ENCODE data around the gene TBL3. TPM values are rescaled to one million over a fixed set of nuclear protein-coding genes. Genes with fewer than 3 reads are reported as not detected.

The TBL3 gene
- total RNA-seq (2021; fragmentation: NEBNext Ultra II Directional; extraction: Animal tissue kit (Norgen Biotek cat#: 25700)), result 65.8 and 66.8 TPM in 2 replicates
- polyA plus RNA-seq (2011; rRNA removed), result 137 and 159 TPM in 2 replicates
- 103 TPM for polyA plus RNA-seq (2011; cell fraction: cytosol; rRNA removed)
- 173 TPM for polyA plus RNA-seq (2011; cell fraction: nucleus; rRNA removed)
- polyA plus RNA-seq (2012, experiment 1 of 2), result 37.5 to 87.9 TPM (median 82.0 TPM) in 4 replicates
- 92.8 TPM for polyA plus RNA-seq (2012, experiment 2 of 2)
- 36.0 TPM for polyA plus RNA-seq (2013, experiment 1 of 2)
- polyA plus RNA-seq (2013, experiment 2 of 2), result 28.1 TPM
- polyA minus RNA-seq (2011; rRNA and poly(A)+ RNA removed), result 59.1 and 71.8 TPM in 2 replicates
- 62.5 TPM for polyA minus RNA-seq (2011; cell fraction: cytosol; rRNA and poly(A)+ RNA removed)
- polyA minus RNA-seq (2011; cell fraction: nucleus; rRNA and poly(A)+ RNA removed), result 75.9 TPM
- long read RNA-seq, experiment 1, full-length matches to known transcripts, result 19 of 64 reads
- long read RNA-seq, experiment 1, partial matches to known transcripts, result 37 of 64 reads
- long read RNA-seq, experiment 1, other reads (novel, unspliced or antisense), result 8 of 64 reads
- long read RNA-seq, experiment 2, full-length matches to known transcripts, result 6 of 8 reads
- long read RNA-seq, experiment 2, partial matches to known transcripts, result 1 of 8 reads
- long read RNA-seq, experiment 2, other reads (novel, unspliced or antisense), result 1 of 8 reads

GRCh38 chr16:1971796-1972489 is at the start of gene TBL3:
TSS of gene TBL3 (plus strand) at chr16:1972053. CDS start at chr16:1972165, 112 bp downstream.
- Histone ChIP-seq H2AK5ac (ENCODE audit: low read depth, low read length) (no peak within 1 kb of the TSS), H3K4ac (replicated peaks; ENCODE audit: insufficient read length, low read depth, low read length) (peak within 1 kb of the TSS; percentile 6), H2BK15ac (ENCODE audit: low read length) (no peak within 1 kb of the TSS), H2BK5ac (ENCODE audit: low read depth, low read length) (peak within 1 kb of the TSS; percentile 95), H3K79me1 (ENCODE audit: low read depth, low read length) (peaks cover 12% of the 10 kb centered on the region; the same call in 1 of the 2 replicates), H3K56ac (replicated peaks; ENCODE audit: insufficient read length, low read depth, low read length) (peak within 1 kb of the TSS; percentile 97), H4K5ac (ENCODE audit: insufficient read length, low read depth, low read length) (peak within 1 kb of the TSS; percentile 86), H2BK120ac (replicated peaks; ENCODE audit: low read depth, low read length) (peak within 1 kb of the TSS; percentile 87), H3K4me1 (replicated peaks in 1 of 4; ENCODE audit: control insufficient read depth in 3 of 4, insufficient read depth in 4 of 4, low read length in 3 of 4) (peaks cover 0 to 6% (median 5%) of the 10 kb centered on the region in 4 experiments; a peak in 5 of 7 replicates), H3K79me2 (ENCODE audit: control insufficient read depth in 1 of 2, insufficient read depth in 2 of 2, low read length in 2 of 2) (peaks cover 3 to 16% of the 10 kb centered on the region in 2 experiments; a peak in 2 of 4 replicates), H2BK12ac (ENCODE audit: low read depth, low read length) (peak within 1 kb of the TSS; percentile 95; the same call in 1 of the 2 replicates), H3K14ac (ENCODE audit: insufficient read length) (no peak within 1 kb of the TSS), H3K9me3 (ENCODE audit: insufficient read depth in 2 of 2, low read depth in 1 of 2, low read length in 1 of 2) (no peaks in the 10 kb centered on the region), H3K36me3 (ENCODE audit: control insufficient read depth in 2 of 4, insufficient read depth in 4 of 4, low read length in 3 of 4) (peaks cover 10 to 23% (median 18%) of the 10 kb centered on the region in 4 experiments; a peak in 7 of 8 replicates), H4K91ac (replicated peaks; ENCODE audit: insufficient read length, low read length) (peak within 1 kb of the TSS; percentile 95), H3K27ac (ENCODE audit: low read depth, low read length) (peak within 1 kb of the TSS; percentile 44; the same call in 1 of the 2 replicates), H2BK20ac (ENCODE audit: low read length) (peak within 1 kb of the TSS; percentile 43; the same call in 1 of the 2 replicates), H3K27me3 (replicated peaks in 1 of 4; ENCODE audit: control insufficient read depth in 3 of 4, extremely low read depth in 1 of 4, insufficient read depth in 3 of 4, low read length in 3 of 4) (no peaks in the 10 kb centered on the region), H3K9ac (replicated peaks in 1 of 4; ENCODE audit: extremely low read depth in 1 of 4, low read depth in 3 of 4, low read length in 3 of 4) (peak within 1 kb of the TSS; percentile 78 to 90 (median 84)), H3K23ac (ENCODE audit: insufficient read length) (no peak within 1 kb of the TSS), H3K4me2 (ENCODE audit: insufficient read depth in 1 of 2, low read depth in 2 of 2, low read length in 2 of 2) (peak within 1 kb of the TSS; percentile 95), H3K18ac (ENCODE audit: extremely low read depth, low read length) (peak within 1 kb of the TSS; percentile 99), H4K8ac (ENCODE audit: extremely low read depth, insufficient read depth, low read length) (peak within 1 kb of the TSS; percentile 95), H3K4me3 (ENCODE audit: extremely low read depth in 1 of 4, insufficient read depth in 2 of 4, low read depth in 3 of 4, low read length in 4 of 4) (peak within 1 kb of the TSS; percentile 83 to 93 (median 89)), H4K20me1 (replicated peaks in 1 of 2; ENCODE audit: control insufficient read depth in 1 of 2, insufficient read depth in 2 of 2, low read length in 2 of 2) (peaks cover 2 to 21% of the 10 kb centered on the region in 2 experiments), H2AFZ (ENCODE audit: low read length) (peak within 1 kb of the TSS; percentile 54), H3K23me2 (ENCODE audit: low read depth, low read length) (peaks cover 8% of the 10 kb centered on the region)
- FAIRE-seq (no peak), DNase-seq (ENCODE audit: low read depth in 1 of 2, low spot score in 2 of 2) (peak; percentile 82 to 99)
- ChIA-PET POLR2A (ENCODE audit: partially characterized antibody) (interaction anchor here (0.9 to 17.4 kb wide), 10 partner anchors 11 to 984 kb away, joined by 3 to 736 read pairs (median 5); partner anchors contain the start of genes EME2, GFER, MRPS34 and NDUFB10), CTCF (ENCODE audit: partially characterized antibody) (interaction anchor here (0.8 to 2.1 kb wide), 5 partner anchors 12 to 48 kb away, joined by 3 to 8 read pairs (median 5); partner anchors contain the start of gene NDUFB10)
- WGBS, 2 experiments (ENCODE audit: extremely low coverage in 1 of 2, insufficient coverage in 1 of 2, insufficient read length in 1 of 2, insufficient replicate concordance in 2 of 2, low coverage in 1 of 2, low lambda C conversion rate in 2 of 2, missing lambda C conversion rate in 1 of 2), result 2% methylated on average over 59 of the region's 78 CpGs; no CpG with 5 or more reads in 1 of the 2 experiments
- TF ChIP-seq CTBP2 (IDR thresholded peaks at IDR 0.05; ENCODE audit: borderline replicate concordance, insufficient read depth, insufficient read length, low read length) (peak; percentile 46), CHD2 (IDR thresholded peaks at IDR 0.05; ENCODE audit: low read length) (peak; percentile 74), PHF8 (conservative IDR thresholded peaks at IDR 0.05; ENCODE audit: low read depth, low read length) (peak; percentile 82), ASH2L (IDR thresholded peaks at IDR 0.05; ENCODE audit: low read length) (peak; percentile 90), CBX5 (IDR thresholded peaks at IDR 0.05; ENCODE audit: low read depth, low read length) (no peak), POU5F1 (IDR thresholded peaks at IDR 0.05; ENCODE audit: low read depth, low read length) (no peak)

Data from H1 (cell line).